ENCODE results near the gene NPW. TPM values are rescaled to one million over a fixed set of nuclear protein-coding genes. Genes with fewer than 3 reads are reported as not detected.

Gene NPW
- total RNA-seq = 1 to 10 TPM; 1.9 to 2.5 TPM
- long read RNA-seq = 0 reads

DNA sequence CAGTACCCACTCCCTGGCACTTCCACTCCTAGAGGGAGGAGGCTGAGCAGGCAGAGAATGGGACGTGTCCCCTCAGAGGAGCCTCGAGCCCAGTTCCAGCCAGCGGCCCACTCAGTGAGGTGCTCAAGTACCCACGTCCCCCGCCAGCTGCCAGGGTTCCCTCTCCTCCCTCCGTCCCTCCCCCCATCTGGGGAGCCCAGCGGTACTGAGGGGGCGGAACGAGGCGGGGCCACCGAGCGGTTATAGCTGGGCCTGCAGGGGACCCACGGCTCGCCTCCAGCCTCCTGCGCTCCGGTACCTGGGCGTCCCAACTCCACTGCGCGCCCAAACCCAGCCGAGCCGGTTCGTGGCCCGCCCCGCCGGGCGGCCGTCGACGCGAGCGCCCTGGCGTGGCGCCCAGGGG is at the start of gene NPW:
Gene NPW, plus strand, starts transcription at position 268 of the 403 bp plus-strand sequence.
- intact Hi-C loops (cut with DNase I, micrococcal nuclease) = no loop called here
- peak in 1 of 2 donors; percentile 38 for DNase-seq
- ATAC-seq = no peak

DNA sequence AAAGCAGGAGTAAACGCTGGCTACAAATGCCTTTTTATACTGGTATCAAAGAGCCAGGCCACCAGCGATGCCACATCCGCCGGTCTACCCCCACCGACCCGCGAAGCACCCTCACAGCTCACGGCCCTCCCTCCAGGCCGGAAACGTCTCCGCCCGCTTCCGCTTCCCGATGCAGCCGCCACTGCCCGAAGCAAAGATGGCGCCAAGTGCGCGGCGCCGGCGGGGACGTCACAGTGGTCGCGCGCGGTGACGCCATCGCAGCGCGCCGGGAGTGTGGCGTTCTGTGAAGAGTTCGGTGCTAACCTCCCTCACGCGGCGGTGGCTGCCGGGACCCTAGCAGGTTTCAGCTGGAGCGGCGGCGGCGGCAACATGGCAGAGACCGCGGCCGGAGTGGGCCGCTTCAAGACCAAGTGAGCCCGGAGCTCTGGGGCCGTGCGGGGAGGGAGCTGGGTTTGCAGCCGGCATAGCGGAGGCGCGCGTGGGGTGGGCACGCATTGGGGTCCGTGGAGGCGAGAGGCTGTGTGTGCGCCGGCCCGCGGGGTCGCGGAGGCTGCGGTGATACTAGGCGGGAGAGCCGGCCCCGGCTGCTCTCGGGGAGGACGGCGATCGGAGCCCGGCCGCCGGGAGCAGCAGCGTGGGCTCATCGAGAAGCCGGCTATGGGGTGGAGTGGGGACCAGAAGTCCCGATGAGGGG is 47.6 kb upstream of the NPW start, which contains the start of gene TBL3:
Gene TBL3, plus strand, starts transcription at position 258 of the 694 bp plus-strand sequence. Its CDS starts 112 bp downstream, at position 370.
- intact Hi-C loops (cut with DNase I, micrococcal nuclease) = no loop called here
- peak; percentile 91 for ATAC-seq
- peak; percentile 92 to 93 for DNase-seq

GRCh38 chr16:1972490-1972877 is 47.1 kb upstream of the NPW start:
- intact Hi-C loops (cut with DNase I, micrococcal nuclease) = no loop called here
- DNase-seq = peak in 1 of 2 donors; percentile 43
- ATAC-seq = peak; percentile 39

DNA sequence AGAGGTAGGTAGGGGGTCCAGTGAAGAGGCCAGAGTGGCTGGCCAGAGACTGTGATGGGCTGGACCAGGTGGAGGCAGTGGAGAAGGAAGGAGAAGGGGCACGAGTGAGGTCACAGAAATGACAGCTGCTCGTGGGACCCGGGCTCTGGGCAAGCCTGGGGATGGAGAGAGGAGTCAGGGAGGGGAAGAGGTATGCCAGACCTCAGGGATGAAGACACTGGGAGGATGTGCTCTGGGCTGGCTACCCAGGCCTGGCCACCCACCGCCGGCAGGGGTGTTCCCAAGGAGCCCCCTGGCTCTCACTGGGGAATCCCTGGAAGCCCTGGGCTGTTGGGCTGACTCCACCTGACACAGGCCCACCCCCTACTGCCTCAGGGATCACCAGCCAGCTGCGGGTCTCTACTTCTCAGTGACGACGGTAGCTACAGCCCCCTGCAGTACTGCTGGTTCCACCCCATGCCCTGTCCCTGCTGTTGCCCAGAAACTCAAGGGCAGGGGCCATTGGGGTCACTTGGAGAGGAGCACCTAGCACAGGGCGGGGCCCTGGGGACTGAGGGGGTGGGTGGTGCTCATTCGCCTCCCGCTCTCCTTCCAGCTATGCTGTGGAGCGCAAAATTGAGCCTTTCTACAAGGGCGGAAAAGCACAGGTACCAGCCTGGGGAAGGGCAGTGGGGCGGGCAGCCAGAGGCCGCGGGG is 46.0 kb upstream of the NPW start:
- intact Hi-C loops (cut with DNase I, micrococcal nuclease) = no loop called here
- DNase-seq (no peak), ATAC-seq (no peak)

GRCh38 chr16:1974157-1975070 is 45.2 kb upstream of the NPW start:
- DNase-seq = no peak
- intact Hi-C loops (cut with DNase I, micrococcal nuclease) = no loop called here
- no peak for ATAC-seq

- DNase-seq (peak in 1 of 2 donors; percentile 5), ATAC-seq (no peak)
- intact Hi-C loops (cut with DNase I, micrococcal nuclease) = no loop called here
Observed at GRCh38 chr16:1975432-1976215, 44.0 kb upstream of the NPW start.

GRCh38 chr16:1976216-1976520 is 43.4 kb upstream of the NPW start:
- DNase-seq (no peak), ATAC-seq (no peak)
- intact Hi-C loops (cut with DNase I, micrococcal nuclease) = no loop called here

DNA sequence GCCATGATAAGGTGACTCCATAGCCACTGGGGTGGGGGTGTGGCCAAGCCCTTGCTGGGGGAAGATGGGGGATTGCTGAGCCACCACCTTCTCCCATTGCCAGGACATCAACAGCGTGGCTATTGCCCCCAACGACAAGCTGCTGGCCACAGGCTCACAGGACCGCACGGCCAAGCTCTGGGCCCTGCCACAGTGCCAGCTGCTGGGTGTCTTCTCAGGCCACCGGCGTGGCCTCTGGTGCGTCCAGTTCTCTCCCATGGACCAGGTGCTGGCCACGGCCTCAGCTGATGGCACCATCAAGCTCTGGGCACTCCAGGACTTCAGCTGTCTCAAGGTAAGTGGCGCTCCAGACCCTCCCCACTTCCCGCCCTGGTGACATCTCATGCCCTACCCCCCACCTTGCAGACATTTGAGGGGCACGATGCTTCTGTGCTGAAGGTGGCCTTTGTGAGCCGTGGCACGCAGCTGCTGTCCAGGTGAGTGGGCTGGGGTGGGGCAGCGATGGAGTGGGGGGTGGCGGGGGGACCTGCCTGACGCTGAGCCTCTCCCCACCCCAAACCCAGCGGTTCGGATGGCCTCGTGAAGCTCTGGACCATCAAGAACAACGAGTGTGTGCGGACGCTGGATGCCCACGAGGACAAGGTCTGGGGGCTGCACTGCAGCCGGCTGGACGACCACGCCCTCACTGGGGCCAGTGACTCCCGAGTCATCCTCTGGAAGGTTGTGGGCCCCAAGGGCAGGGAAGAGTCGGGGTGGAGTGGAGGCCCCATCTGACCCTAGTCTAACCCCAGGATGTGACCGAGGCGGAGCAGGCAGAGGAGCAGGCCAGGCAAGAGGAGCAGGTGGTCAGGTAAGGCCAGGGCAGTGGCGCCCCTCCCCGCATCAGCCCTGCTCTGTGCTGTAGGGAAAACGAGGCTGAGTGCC is 42.4 kb upstream of the NPW start:
- intact Hi-C loops (cut with DNase I, micrococcal nuclease) = no loop called here

DNA sequence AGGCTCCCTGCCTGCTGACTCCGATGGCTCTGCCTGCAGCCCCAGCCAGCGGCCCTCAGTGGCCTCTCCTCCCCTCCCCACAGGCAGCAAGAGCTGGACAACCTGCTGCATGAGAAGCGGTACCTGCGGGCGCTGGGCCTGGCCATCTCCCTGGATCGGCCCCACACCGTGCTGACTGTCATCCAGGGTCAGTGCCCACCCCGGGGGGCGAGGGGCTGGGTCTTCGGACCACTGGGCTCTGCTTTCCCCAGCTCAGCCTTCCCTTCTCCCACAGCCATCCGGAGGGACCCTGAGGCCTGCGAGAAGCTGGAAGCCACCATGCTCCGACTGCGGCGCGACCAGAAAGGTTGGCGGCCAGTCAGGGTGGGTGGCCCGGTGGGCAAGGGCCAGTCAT is 41.7 kb upstream of the NPW start:
- DNase-seq (no peak), ATAC-seq (no peak)
- intact Hi-C loops (cut with DNase I, micrococcal nuclease) = no loop called here

More for the DNA sequence above, 42.4 kb upstream of the NPW start:
- peak in 1 of 2 donors; percentile 9 for DNase-seq
- ATAC-seq = no peak

DNA sequence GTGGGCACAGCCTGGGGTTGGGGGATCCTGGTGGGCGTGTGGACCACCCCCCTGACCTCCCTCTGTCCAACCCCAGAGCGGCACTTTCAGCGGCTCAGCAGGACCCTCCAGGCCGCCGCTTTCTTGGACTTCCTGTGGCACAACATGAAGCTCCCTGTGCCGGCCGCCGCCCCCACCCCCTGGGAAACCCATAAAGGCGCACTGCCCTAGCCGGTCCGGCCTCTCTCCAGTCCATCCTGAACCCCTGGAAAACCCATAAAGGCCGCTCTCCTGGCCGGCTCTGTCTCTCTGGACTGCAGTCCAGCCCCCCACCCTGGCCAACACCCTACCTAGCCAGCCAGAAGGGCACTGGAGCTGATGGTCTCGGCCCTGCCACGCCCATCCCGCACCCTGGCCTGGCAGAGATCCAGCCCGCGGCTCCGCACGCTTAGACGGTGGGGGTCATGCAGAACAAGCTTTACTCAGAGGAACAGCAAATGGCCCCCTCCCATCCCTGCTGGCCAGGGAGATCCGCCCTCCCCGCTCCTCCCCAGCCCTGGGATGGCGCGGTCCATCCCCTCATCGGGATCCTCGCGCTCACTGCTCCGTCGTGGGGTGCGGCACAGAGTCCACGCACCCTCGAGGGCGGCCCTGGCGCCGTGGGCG is 41.0 kb upstream of the NPW start:
- intact Hi-C loops (cut with DNase I, micrococcal nuclease) = no loop called here
- ATAC-seq (peak; percentile 0), DNase-seq (peak in 1 of 2 donors; percentile 32)

DNA sequence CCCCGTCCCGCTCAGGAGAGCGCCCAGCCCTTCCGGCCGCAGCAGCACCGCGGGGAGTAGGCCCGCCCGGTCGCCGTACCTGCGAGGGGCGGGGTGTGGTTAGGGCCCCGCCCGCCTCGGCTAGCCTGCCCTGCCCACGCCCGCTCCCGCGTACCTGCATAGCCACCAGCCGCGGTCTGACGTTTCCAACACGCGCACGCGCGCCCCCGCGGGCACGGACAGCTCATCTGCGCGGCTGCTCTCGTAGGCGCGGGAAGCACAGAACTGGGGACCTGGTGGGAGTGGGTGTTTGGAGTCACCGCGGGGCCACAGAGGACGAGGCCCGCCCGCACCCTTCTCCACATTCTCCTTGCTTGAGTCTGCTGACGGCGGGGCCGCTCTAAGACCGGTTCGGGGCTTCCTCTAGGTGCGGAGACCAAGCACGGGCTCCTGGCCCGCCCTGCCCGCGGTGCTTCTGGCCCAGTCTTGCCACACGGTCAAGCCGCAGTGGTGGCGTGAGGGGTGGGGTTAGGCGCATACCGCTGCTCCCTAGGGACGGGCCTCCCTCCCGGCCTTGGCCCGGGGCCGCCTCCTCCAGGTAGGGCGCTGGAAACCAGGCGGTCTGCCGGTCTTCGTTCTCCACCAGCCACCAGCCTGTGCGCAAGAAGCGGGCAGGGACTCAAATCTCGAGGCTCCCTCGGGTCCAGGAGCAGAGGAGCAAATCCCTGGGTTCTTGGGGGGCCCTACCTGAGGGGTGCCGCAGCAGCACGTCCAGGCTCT is 40.1 kb upstream of the NPW start:
- ATAC-seq (peak; percentile 57), DNase-seq (peak; percentile 90 to 92)
- intact Hi-C loops (cut with DNase I, micrococcal nuclease) = no loop called here

DNA sequence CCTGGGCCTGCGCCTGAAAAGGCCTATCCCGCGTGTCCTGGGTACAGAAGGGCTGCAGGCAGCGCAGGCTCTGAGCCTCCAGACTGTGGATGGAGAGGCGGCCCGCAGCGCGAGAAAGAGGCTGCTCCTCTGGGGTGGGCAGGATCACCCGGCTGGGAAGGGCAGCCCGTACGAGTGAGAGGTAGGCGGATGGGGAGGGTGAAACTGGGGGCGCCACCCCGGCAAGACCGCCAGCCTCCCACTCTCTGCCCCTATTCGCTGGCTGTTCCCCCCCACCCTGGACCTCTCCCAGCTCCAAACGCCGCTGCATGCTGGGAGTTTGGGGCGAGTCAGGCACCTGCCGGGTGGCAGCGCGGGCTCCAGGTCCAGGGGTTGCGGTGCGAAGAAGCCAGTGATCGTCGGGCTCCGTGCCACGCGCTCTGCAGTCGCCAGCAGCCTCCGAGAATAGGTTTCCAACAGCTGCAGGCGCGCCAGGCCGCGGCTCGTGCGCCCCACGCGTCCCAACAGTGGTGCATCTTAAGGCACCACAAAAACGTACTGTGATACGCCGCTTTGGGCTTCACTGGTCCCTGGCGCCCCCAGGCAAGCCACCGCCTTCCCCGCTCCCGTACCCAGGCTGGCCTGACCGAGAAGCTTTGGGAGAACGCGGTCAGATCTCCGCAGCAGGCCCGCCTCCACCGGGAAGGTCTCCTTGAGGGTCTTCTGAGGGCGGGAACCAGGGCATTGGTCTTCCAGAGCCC is 39.4 kb upstream of the NPW start:
- intact Hi-C loops (cut with DNase I, micrococcal nuclease) = no loop called here
- peak in 1 of 2 donors; percentile 60 for DNase-seq
- peak; percentile 6 for ATAC-seq

- ATAC-seq (no peak), DNase-seq (no peak)
- intact Hi-C loops (cut with DNase I, micrococcal nuclease) = no loop called here
Observed at GRCh38 chr16:1980770-1981087, 38.9 kb upstream of the NPW start.

DNA sequence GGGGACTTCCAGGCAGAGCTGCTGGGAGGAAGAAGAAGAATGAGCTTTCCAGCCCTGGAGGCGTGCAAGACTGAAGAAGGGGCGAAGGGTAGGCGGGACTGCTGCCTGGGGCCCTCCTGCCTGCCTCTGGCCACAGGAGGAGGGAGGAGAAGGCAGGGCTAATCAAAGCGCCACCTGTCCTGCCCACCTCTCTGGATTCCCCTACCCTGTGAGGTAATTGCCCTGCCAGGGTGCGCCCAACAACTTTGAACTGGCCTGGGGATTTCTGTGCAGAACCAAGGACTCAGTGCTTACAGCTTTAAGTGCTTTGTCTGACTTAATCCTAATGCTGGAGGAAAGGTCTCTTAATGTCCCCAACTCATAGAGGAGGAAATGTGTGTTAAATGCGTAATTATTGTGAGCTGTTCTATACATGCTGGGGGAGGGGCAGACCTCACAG is 38.2 kb upstream of the NPW start, which contains the start of gene NOXO1:
Gene NOXO1, minus strand, starts transcription at position 72 of the 439 bp plus-strand sequence. CDS start 290 bp downstream, outside the sequence.
- DNase-seq = peak; percentile 81 to 89
- intact Hi-C loops (cut with DNase I, micrococcal nuclease) = no loop called here
- peak; percentile 44 for ATAC-seq

DNA sequence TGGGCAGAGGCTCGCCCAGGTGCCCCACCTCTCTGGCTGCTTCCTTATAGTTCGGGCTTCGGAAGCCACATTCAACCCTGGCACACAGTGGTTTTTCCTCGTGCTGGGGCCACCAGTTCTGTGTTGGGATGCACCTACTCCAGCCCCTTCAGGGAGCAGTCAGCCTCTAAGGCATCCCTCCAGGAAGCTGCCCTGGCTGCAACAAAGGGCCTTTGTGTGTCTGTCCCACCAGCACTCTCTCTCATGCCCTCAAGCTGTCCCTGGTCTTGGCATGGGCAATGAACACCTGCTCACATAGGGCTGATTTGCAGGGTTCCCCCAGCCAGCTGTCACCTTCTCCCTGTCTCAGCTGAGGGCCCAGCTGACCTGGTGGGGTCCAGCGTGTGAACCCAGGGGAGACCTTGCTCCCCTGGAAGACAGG is 37.6 kb upstream of the NPW start:
- intact Hi-C loops (cut with DNase I, micrococcal nuclease) = no loop called here
- ATAC-seq (peak; percentile 34), DNase-seq (peak; percentile 72 to 82)

All from left colon (tissue), 2 donors.